MM.1S (cell line): ENCODE measurements around the gene MAP2K6.

ENCODE experiments used
- EZH2 ChIP-seq: fragments of 300-600 bp; sonication (generic); optimal IDR thresholded peaks from 2 replicates; pipeline ENCODE3; 2017; ENCODE audit warnings: low read depth, mild to moderate bottlenecking, antibody characterized with exemption, low read length, mixed read lengths
- TF ChIP-seq, protein P1 (sequence below): fragments of 300-600 bp; sonication (generic); IDR thresholded peaks from 2 replicates; pipeline ENCODE4 v1.5.1; 2016; ENCODE audit warnings: antibody characterized with exemption, low read length, mixed read lengths

DNA sequence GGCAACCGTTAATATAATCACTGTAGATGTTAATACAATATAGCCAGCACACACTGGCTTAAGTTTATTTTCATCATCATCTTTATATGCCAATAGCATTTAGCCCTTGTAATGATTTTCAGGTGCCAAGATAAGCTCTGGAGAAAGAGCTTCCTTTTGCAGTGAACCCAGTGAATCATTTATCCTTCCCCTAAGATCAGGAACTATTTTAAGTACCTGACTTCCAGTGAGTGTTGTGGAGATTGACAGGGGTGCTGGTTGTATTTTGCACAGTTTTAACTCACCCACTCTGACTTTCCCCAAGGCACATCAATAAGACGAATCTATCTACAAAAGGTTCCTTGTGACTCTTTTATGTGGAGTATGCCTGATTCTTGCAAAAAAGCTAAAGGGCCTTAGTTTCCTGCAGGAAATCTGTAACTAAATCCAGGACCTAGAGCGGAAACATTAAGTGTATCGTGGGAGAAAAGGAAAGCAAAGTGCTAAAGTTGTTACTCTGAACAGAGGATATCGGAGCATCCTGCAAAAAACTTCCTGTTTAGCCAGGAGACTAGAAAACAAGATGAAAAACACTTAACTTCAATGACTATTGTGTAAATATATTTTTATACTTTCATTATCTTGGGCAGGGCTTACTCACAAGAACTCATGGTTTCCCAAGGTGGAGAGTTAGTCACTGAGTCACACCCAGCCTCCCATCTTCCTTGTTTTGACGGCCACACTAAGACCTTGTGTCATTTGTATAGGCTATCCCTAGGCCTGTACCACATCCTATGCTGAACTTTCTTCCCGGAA lies 183.6 kb downstream of the MAP2K6 start:
- TF ChIP-seq, protein P1, sequence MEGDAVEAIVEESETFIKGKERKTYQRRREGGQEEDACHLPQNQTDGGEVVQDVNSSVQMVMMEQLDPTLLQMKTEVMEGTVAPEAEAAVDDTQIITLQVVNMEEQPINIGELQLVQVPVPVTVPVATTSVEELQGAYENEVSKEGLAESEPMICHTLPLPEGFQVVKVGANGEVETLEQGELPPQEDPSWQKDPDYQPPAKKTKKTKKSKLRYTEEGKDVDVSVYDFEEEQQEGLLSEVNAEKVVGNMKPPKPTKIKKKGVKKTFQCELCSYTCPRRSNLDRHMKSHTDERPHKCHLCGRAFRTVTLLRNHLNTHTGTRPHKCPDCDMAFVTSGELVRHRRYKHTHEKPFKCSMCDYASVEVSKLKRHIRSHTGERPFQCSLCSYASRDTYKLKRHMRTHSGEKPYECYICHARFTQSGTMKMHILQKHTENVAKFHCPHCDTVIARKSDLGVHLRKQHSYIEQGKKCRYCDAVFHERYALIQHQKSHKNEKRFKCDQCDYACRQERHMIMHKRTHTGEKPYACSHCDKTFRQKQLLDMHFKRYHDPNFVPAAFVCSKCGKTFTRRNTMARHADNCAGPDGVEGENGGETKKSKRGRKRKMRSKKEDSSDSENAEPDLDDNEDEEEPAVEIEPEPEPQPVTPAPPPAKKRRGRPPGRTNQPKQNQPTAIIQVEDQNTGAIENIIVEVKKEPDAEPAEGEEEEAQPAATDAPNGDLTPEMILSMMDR = no peak
- TF ChIP-seq EZH2 = no peak
